HG02870 (cell line): ENCODE data around the gene RHBDD1.

Source experiments
- ATAC-seq: cut with Tn5 transposase; IDR thresholded peaks from one replicate; pipeline ENCODE4 v1.9.1; 2021; ENCODE audit warnings: mild to moderate bottlenecking, moderate library complexity; ENCODE audit not compliant: unreplicated experiment

RHBDD1 gene, protein sequence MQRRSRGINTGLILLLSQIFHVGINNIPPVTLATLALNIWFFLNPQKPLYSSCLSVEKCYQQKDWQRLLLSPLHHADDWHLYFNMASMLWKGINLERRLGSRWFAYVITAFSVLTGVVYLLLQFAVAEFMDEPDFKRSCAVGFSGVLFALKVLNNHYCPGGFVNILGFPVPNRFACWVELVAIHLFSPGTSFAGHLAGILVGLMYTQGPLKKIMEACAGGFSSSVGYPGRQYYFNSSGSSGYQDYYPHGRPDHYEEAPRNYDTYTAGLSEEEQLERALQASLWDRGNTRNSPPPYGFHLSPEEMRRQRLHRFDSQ

DNA sequence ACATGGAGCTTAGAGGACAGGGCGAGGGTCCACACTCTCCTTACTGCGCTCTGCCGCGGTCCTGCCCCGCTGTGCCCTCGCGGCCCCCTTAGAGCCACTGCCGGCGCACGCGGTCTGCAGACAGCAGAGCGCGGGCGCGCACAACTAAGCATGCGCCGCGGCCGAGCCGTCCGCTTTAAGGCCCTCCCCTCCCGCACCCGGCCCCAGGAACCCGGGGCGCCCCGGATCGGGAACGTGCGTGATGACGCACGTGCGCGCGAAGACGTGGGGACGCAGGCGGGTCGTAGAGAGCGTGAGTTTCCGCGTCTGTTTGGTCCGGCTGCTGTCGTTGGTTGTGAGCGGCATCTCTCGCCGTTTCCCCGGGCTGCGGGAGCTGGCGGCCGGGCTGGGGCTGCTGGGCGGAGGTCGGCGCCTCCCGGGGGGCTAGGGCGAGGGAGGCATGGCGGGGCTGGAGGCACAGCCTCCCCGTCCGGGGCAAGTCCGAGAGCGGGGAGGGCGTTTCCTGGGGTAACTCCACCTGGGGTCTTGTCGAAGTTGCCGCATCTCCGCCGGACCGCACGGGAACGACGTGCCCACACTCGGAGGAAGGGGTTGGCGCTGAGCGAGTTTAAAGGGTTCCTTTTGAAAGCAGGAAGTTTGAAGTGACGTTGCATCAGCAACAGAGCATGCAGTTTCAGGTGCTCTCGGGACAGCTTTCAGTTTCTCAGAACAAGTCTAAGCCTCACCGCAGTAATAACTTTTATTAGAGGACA is at the start of gene RHBDD1:
RHBDD1 (plus strand) TSS at position 259 of the 752 bp plus-strand sequence. CDS start 28,640 bp downstream, outside the sequence.
- peak; percentile 73 for ATAC-seq

DNA sequence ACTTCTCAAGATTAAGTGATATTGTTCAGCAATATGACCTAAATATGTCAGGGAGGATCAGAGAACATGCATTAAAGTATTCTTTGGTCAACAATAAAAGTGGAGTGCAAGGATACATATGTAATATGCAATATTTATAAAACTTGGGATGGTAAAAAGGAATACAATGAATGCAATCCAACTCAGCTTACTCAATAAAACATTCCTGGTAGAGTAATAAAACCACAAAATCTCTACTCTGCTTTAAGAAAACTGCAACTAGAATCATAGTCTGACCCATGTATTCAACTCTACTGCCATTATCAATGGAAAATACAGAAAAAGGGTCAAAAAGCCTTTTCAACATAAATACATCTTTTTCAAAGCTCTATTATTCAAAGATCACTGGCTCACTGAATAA is 47.8 kb upstream of the RHBDD1 start:
- ATAC-seq, result no peak

DNA sequence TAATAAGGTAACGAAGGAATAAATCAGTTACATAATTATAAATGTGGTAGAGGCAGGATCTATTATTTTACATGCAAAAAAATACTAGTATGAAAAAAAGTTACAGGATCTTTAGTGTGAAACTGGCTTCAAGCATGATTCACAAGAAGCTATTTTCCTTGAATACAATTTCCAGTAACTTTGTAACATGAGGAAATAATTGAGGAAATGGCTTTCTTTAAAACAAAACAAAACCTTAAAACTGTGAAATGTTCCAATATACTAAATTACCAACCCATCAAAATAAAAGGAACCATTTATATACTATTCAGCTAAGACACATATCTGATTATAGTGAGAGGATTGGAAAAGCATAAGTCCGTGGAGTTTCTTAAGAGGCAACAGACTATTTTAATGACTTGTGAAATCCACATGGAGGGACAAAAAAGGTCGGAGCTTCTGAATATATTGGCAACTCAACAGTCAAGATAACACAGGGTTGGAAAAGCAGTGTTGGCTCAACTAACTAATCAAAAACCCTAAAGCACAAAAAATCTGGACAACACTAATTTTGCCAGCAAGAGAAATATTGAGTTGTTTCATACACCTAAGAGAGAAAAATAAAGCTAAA is 46.9 kb upstream of the RHBDD1 start:
- ATAC-seq, result no peak

DNA sequence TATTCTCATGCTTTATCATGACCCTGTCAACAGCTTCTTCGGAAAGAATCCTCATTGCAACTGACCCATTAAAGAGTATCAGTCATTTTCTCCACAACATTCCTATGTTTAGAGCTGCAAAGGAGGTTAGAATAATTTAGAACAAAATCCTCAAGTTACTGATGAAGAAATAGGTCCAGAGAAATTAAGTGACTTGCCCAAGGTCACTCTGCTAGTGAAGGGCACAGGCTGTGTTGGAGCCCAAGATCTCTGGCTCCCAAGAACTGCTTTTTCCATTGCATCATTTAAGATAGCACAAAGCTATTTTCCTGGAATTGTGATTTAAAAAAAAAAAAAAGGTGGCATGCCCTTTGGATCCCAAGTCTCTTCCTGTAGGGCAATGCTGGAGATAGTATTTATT is 45.8 kb upstream of the RHBDD1 start:
- no peak for ATAC-seq

DNA sequence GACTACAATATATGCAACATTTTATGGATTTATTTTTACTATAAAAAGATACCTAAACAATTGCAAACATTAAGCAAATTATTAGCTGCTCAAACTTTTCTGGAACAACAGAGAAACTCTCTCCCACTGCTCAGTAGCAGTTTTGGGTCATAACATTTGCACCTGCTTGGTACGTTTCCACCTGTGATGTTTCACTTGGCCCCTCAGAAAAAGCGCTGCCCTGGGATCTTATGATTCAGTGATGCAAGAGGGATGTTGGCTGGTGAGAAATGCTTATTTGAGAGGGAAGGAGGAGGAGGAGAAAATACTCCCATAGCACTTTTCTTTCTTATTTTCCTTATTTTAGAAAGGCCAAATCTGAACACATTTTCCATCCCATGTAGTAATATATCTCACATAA is 45.4 kb upstream of the RHBDD1 start:
- no peak for ATAC-seq

DNA sequence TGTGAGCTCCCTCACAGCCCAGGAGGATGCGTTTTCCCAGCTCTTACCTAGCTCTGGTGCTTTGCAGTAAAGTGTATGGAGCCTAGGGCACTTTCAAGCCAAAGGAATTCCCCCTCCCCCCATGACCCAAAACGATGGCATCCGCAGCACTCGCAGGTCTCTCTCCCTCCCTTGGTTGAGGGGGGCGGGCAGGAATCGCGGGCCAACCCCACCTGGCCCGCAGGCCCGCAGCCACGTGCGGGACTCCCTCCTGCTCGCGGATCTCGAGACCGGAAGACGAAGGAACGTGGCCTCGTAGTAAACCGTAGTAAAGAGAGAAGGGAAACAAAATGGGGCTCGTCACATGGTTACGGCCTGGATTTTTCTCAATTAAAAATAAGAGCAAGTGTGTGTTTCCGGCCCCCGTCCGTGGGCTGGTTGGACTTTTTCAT is 44.8 kb upstream of the RHBDD1 start:
- peak; percentile 49 for ATAC-seq

DNA sequence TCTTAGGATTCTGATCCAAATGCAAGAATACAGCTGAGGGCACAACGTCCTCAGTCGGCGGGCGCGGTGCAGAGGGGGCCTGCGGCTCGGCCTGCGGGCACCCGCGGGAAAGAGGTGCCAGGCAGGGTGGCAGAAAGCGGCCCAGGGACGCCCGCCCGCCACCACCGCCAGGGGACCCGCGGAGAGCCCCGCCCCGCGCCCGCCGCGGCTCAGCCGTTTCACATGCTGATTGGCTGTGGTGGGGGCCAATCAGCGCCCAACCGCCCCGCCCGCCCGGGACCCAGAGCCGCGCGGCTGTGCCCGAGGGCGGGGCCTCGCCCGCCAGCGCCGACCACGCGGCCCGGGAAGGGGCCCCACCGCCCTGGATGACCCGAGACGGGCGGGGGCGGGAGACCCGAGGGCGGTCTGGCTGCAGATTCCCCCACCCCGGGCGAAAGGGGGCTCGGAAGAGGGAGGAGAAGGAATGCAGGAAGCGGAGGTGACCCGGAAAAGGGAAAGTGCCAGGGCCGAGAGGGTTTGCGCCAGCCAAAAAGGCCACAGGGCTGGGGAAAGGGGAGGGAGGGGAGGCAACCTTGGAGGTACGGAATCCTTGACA is 44.3 kb upstream of the RHBDD1 start:
- peak; percentile 98 for ATAC-seq

DNA sequence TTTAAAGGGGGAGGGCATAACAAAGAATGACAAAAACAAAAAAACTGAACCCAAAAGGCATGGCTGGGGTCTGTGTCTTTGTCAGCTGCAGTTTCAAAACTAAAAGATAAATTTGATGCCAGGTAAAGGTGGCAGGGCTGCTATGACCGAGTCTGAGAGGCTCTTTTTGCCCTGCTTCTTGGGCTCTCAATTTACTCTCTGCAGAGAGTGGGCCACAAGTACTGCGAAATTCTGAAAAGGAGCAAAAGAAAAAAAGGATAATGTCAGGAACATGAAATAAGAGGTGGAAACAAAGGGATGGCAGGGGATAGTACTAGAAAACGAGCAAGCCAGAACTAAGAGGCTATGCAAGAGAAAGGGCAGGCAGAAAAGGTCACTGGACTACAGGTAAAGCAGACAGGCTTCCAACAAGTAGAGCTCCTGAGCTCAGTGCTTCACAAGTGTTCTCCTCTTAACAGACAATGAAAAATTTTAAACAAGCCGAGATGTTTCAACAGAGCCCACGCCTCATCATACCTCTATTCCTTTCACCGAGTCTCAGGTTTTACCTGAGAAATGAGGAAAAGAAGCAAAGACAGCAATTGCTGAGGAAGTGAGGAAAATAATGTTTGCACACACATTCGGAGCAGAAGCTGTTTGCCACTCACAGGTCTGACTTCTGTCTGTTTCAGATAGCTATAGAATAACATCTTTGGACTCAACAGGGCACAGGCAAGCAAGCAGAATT is 43.5 kb upstream of the RHBDD1 start:
- ATAC-seq, result no peak

DNA sequence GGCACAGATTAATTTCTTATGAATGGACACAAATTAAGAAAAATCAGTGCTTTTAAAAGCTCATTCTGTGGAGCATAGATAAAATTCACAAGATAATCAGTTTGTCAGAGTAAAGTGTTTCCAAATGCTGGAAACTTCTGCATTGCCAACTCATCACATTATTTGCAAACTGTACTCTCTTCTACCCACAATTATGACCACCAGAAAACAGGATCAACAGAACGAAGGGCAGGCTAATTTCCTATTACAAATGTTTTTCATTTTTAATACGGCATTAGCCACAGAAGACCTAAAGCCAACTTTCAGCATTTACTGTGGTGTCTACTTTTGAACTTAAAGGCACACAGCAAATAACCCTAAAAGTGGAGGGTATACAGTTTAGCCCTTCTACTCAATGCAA is 42.2 kb upstream of the RHBDD1 start:
- ATAC-seq, result no peak

DNA sequence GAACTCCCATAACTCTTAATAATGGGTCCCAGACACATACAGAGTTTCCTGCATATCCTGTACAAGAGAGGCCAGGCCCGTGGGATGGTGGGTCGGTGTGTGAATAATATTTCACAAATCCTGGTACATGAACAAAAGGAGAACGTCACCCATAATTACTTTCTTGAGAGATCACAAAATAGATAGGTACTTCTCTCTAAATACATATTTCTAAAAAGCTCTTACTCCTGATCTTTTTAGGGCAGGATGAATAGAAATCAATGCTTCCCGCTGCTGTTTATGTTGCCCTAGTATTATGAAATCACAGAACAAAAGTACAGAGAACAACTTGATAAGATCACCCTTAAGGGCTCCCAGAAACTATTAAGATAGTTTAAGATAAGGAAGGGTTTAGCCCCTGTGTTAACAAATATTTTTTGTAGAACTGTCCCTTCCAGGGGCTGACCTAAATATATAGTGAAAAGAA is 41.6 kb upstream of the RHBDD1 start:
- ATAC-seq, result no peak

DNA sequence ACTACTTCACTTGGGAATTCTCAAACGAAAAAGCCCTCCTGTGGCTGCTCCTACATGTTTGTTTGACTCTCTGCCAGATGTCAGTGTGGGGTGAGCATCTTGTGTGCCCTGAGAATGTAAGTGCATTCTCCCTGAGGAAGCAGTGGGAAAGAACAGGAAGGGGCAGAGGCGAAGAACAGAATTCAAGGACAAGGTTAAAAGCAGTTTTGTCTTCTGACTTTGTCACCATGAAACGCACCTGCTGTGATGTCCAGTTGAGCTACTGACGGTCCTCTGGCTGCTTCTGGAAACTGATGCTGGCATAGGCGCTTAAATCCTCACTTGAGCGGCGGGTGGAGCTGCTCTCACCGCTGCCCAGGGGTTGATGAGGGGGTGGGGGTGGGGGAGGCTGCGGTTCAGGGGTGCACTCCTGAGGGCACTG is 41.1 kb upstream of the RHBDD1 start:
- no peak for ATAC-seq

DNA sequence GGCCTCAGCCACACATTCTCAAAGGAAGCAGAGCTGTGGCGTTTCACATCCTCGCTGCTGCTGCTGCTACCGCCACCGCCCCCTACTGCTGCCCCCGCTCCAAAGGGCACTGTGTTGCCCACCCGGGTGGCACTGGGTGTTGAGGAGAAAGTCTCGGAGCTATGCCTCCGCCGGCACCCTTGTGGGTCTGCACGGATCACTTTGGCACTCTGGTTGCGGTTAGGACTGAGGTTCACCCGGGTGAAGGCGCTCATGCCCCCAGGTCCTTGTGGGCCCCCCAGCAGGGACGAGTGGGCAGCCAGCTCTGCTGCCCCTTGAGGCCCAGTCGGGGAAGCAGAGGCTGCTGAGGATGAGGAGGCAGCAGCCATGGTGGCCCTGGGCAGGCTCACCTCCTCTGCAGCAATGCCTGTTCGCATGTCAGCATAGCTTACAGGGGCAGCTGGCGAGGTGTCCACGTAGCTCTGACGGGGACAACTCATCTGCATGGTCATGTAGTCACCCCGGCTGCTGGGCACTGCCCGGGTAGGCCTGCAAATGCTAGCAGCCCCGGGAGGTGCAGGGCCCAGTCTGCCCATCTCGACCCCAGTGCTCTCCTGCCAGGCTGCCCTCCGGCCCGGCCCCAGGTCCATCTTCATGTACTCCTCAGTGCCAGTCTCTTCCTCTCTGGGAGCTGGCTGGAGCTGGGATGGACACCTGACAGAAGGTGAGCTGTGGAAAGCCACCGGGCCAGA is 40.4 kb upstream of the RHBDD1 start:
- no peak for ATAC-seq

DNA sequence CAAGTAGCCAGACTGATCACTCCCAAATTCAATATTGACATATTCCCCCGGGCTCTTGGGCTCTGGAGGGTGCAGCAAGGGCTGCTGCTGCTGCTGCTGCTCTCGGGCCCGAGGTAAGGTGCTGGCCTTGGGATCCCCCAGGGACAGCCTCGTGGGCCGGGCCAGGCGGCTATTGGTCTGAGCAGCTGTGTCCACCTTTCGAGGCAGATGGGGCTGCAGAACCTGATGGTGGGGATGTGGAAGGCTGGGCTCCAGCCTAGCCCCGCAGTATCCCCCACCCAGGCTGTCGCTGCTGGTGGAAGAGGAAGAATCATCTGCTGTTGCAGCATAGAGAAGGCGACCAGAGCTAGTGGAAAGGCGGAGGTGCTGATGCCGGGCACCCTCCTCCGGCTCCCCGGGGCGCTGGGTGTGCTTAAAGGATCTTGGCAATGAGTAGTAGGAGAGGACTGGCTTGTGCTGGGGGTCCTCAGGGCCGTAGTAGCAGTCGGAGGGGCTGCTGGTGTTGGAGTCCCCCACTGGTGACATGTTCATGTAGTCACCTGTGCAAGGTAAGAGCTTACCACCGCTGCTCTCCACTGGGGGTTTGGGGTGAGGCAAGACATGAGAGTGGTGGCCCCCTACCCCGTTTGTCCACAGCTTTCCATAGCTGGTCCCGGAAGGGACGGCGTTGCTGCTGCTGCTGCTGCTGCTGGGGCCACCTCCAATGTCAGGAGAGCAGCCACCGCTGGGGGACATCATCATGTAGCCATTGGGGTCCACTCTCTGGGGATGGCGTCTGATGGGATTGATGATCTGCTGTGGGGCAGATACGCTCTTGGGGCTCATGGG is 39.6 kb upstream of the RHBDD1 start:
- no peak for ATAC-seq

DNA sequence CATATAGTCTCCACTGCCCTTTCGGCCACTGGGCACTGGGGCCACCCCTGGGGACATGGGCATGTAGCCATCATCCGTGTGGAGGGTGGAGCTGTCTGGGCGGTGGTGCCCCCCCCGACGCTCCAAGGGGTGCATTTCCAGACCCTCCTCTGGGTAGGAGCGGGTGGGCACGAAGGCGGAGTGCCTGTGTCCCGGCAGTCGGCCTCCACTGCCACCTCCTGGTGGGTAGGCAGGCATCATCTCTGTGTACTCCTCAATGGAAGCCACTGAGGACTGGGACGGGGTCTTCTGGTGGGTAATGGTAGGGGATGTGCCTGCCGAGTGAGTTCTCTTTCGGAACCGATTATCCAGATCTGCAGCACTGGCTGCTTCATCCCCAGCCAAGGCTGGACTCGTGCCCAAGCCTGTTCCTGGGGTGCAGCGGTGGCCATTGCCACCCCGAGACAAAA is 39.0 kb upstream of the RHBDD1 start:
- no peak for ATAC-seq

DNA sequence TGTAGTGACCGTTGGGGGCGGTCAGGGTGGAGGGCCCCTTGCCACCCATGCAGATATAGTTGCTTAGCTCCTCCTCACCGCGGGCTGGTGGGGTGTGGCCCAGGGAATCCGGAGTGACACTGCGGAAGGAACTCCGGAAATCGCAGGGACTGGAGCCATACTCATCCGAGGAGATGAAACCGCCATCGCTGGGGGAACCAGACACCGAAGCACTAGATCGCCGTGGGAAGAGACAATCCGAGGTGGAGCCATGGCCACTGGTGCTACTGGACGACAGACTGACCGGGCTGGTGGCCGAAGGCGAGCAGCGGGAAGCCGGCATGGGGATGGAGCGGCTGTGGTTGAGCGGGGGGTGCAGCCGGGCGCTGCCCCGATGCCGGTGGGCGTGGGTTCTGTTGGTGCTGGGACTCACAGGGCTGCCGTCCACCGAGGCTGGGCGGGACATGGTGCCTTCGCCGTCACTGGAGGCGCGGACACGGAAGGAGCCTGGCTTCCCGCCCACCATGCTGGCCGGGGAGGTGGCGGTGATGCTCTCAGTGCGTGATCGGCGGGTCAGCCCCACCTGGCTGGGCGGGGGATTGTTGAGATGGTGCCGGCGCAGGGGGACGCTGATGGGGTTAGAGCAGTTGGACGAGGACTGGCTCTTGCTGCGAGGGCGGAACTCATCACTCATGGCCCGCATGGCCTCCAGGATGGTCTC is 38.4 kb upstream of the RHBDD1 start:
- no peak for ATAC-seq

DNA sequence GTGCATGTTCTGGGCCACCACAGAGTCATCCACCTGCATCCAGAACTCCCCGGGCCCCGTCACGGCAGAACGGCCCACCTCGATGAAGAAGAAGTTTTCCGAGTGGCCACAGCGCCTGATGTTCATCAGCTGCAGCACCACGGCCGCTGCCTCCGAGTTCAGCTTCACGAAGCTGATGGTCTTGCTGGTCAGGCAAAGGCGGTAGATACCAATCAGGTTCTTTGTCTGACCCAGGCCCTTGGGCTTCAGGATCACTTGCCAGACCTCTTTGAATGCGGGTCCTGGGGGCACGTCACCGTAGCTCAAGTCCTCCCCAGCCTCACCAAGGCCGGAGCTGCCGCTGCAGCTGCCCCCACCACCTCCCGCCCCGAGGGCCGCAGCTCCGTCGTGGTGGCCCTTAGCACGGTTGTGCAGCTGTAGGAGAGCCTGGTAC is 37.8 kb upstream of the RHBDD1 start:
- ATAC-seq, result no peak

DNA sequence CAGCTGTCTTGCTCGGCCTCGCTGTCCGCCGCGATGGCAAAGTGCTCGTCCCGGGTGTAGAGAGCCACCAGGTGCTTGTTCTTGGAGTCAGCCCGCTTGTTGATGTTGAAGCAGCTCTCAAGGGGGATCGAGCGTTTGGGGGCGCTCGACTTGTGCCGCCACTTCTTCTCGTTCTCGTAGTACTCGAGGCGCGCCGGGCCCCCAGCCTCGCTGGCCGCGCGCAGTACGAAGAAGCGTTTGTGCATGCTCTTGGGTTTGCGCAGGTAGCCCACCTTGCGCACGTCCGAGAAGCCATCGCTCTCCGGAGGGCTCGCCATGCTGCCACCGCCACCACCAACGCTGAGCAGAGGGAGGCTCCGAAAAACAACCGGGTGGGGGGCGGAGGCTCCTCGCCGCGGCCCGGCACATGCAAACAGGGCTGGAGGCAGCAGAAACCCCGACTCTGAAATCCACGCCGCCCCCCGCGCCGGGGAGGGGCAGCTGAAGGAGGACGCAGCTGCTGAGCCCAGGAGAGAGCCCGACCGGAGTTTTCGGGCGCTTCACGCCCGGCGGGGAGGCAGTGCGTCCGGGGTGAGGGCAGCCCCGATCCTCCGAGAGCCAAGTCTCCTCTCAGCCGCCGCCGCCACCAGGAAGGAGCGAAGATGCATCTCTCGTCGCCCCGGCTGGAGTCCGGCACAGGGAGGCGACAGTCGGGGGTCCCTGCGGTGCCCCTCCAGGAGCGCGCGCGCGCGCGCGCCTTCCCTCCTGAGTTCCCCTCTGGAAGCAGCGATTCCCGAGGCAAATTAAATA is 37.2 kb upstream of the RHBDD1 start:
- ATAC-seq, result peak; percentile 28
